ENCODE results near the gene NUDT4.
"Not testable (repeated sequence)": the region's sequence is repeated elsewhere in the genome, so short reads cannot be mapped to it uniquely, and the experiment has no call there.

The NUDT4 gene

GRCh38 chr12:93402333-93403311 lies 24.9 kb downstream of the NUDT4 start:
- DNase-seq = peak; percentile 36

DNA sequence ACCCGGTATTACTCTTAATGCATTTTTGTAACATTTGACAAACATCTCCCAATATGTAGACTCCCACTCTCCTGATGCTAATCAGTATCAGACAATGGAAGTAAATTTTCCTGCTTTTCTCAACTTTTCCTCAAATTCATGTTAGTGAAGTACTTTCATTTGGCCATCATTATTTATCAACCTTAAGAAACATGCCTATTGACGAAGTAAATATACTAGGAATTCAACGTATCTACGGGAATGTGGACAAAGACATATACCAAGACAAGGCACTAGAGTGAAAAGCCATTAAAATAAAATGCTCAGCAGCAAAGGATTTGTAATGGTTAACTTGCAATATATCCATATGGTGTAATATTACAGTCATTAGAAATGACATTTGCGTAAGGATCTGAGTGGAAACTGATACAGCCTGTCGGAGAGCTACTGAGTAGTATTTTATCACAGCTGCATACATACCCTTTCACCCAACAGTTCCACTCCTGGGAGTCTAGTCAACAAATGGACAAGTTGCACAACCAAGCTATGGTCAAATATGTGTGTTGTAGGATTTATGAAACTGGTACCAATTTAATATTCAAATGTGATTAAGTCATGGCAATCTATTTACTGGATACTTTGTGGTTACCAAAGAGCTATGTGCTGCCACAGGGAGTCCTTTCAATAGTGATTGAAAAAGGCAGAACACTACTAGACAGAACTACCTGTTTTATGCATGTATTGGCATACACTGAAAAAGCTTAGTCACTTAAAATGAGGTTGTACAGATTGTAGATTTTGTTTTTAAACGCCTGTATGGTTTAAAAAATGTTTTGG lies 26.5 kb downstream of the NUDT4 start:
- no peak for DNase-seq

- DNase-seq = no peak
Observed at GRCh38 chr12:93404961-93405849, 27.5 kb downstream of the NUDT4 start.

GRCh38 chr12:93407054-93407962 lies 29.6 kb downstream of the NUDT4 start:
- DNase-seq = no peak

DNA sequence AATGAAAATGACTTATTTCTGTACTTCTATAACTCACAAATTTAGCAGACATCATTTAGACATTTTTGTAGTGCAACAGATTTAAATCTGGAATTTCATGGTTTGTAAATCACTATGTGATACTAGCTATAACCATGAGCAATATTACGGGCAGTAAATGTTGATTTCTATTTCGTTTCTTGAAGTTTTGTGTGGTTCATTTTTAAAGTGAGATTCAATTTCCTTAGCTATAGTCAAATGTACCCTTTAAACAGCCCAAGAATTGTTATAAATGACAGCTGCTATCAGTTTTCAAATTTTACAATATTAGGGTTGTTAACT lies 30.2 kb downstream of the NUDT4 start:
- no peak for DNase-seq

DNA sequence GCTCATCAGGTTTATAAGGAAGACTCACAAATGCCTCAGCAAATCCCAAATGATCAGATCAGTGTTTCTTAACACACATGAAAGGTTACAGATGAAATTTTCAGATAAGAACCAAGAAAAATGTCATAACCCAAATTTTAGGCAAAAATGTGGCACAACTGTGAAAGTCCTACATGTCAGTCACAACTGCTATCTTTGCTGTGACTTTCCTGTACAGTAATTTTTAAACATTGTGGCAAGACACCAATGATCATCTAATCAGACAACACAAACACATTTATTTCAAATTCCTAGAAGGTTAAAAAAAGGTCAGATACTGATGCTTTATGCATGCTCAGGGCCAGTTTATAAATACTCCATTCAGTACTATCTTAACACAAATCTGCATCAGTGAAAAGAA lies 31.1 kb downstream of the NUDT4 start:
- DNase-seq = no peak

GRCh38 chr12:93409343-93410187 lies 31.8 kb downstream of the NUDT4 start:
- not testable (repeated sequence) for DNase-seq

DNA sequence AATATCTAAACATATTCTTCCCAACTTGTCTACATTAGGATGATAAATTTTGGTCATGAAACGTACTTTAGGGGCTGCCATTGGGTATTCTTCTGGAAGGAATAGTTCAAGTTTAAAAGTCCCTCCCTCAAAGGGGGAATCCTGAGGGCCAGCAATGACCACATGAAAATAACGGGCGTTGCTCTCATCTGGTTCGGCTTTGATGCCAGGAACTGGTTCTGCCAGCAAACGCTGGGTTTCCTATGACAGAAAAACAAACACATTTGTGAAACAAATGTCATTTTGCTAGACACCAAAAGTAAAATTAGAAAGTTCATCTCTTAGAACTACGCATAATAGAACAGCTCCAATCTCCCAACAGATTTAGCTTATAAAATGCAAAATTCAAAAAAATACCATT lies 33.3 kb downstream of the NUDT4 start:
- not testable (repeated sequence) for DNase-seq

DNA sequence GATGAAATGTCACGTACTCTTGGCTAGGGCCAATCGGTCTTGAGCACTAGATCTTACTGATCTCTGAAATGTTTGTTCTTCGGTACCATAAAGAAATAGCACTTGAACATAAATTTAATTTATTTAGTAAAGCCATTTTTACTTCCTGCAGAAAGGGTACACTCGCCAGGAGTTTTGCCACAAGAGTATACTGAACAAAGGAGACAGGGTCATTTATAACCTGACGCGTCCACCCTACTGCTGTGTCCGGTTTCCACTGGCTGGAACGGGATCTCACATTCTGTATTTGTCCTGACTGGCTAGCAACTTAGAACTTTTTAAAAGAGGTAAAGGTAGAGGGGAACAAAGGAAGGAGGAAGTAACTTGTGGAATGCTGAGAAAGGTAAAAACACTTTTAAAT lies 34.7 kb downstream of the NUDT4 start:
- not testable (repeated sequence) for DNase-seq

GRCh38 chr12:93413064-93413463 lies 35.3 kb downstream of the NUDT4 start:
- DNase-seq = no peak

DNA sequence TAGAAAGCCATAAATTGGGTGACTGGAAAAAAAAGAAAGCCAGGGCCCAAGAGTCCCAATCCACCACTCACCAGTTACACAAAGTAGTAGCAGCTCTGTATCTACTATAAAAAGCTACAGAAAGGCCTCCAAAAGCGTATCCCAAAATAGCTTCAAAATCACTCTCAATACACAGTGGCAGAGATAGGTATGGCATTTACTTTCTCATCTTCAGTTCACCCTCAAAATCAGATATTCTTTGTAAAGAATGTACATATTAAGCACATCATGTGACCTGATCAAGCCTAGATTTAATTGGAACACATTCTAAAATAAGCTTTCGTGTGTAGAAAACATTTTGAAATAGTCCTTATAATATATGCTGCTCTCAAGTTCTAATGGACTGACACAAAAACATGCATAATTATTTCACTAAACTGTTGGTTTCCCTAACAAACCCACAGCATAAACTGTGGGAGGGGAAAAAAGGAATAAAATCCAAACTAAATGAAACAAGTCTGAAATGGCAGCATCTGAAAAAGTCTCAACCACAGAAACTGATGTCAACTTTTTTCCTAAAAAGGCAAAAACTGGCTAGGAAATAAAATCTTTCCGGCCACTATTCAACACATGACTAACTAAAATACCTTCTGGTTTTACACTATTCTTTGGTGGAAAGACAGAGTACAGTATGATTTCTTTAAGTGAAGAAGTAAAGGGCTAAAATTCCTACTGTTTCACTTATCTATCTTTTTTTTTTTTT lies 38.2 kb downstream of the NUDT4 start:
- DNase-seq = no peak

- no peak for DNase-seq
Observed at GRCh38 chr12:93417967-93418480, 40.3 kb downstream of the NUDT4 start.

- DNase-seq = no peak
Observed at GRCh38 chr12:93419388-93420034, 41.8 kb downstream of the NUDT4 start.

DNA sequence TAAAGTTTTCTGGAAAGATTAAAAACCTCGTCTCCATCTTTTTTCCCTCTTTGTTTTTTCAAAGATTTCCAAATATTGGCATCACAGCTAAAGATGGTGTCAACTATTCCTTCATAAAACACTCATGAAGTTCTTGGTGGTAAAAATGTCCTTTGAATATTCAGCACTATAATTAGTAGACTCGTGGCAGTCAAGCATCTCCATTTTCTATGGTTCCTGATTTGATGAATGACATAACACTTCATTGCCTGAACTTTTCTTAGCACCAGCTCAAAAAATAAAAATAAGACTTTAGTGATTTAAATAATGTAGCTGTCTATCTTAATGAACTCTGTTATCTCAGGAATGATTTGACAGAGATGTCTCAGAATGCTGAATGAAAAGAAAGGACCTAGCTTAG lies 44.3 kb downstream of the NUDT4 start:
- DNase-seq = no peak

GRCh38 chr12:93425736-93426411 lies 48.1 kb downstream of the NUDT4 start:
- DNase-seq = no peak

GRCh38 chr12:93426412-93426805 lies 48.7 kb downstream of the NUDT4 start:
- no peak for DNase-seq

DNA sequence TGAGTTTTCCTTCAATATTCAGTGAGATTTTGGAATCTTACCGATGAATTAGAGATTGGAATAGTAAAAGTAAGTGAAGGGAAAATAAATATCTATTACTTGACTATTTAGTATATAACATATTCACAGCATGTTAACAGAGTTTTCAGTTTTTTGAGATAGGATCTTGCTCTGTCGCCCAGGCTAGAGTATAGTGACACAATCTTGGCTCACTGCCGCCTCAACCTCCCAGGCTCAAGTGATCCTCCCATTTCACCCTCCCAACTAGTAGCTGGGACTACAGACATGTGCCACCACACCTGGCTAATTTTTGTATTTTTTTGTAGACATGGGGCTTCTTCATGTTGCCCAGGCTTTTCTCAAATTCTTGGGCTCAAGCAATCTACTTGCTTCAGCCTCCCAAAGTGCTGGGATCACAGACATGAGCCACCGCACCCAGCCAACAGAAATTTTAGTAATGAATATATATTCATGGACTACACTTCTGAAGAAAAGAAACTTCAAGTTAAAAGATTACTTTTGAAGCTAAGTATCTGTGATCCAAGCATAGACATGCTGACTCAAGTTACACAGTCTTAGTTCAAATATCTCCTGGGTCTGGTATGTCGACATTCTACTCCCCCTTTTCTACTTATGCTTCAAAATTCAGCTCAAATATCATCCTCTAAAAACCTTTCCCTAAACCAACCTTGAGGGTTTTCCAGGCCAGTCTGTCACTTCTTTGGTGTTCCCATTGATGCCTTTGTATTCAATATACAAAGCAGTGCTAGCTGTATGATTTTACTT lies 50.2 kb downstream of the NUDT4 start:
- no peak for DNase-seq

- DNase-seq = no peak
Observed at GRCh38 chr12:93429448-93429847, 51.7 kb downstream of the NUDT4 start.
